HL-60/S4 (cell line): ENCODE data around the gene LRRC70.
"Not testable (repeated sequence)": the region's sequence is repeated elsewhere in the genome, so short reads cannot be mapped to it uniquely, and the experiment has no call there.

Source experiments
- in situ Hi-C: fragments of 300-500 bp; cut with MboI; formaldehyde crosslinking; loops from 2 replicates; pipeline ENCODE4 v1.14.3; 2022; ENCODE audit warnings: low sequenced_read_pairs

The LRRC70 gene

GRCh38 chr5:62578540-62578939 lies at the start of gene LRRC70:
TSS of gene LRRC70 (plus strand) at chr5:62578819. CDS start at chr5:62579439, 620 bp downstream.
- in situ Hi-C loops: no loop called here

- in situ Hi-C loops: no loop called here
Measured at GRCh38 chr5:62533597-62533996, 45.0 kb upstream of the LRRC70 start.

GRCh38 chr5:62534461-62535236 lies 44.0 kb upstream of the LRRC70 start:
- in situ Hi-C loops: no loop called here

- in situ Hi-C loops: no loop called here
Measured at GRCh38 chr5:62536232-62536631, 42.4 kb upstream of the LRRC70 start.

GRCh38 chr5:62536783-62537182 lies 41.8 kb upstream of the LRRC70 start:
- in situ Hi-C loops: no loop called here

- in situ Hi-C loops: no loop called here
Measured at GRCh38 chr5:62538017-62538942, 40.3 kb upstream of the LRRC70 start.

GRCh38 chr5:62542720-62543119 lies 35.9 kb upstream of the LRRC70 start:
- in situ Hi-C loops: no loop called here

- in situ Hi-C loops: no loop called here
Measured at GRCh38 chr5:62547945-62548630, 30.5 kb upstream of the LRRC70 start.

- in situ Hi-C loops: no loop called here
Measured at GRCh38 chr5:62550103-62550502, 28.5 kb upstream of the LRRC70 start.

GRCh38 chr5:62555930-62556329 lies 22.7 kb upstream of the LRRC70 start:
- in situ Hi-C loops: no loop called here

- in situ Hi-C loops: no loop called here
Measured at GRCh38 chr5:62558941-62559340, 19.7 kb upstream of the LRRC70 start.

- in situ Hi-C loops: no loop called here
Measured at GRCh38 chr5:62560786-62561185, 17.8 kb upstream of the LRRC70 start.

GRCh38 chr5:62561896-62562295 lies 16.7 kb upstream of the LRRC70 start:
- in situ Hi-C loops: no loop called here

GRCh38 chr5:62562867-62563266 lies 15.8 kb upstream of the LRRC70 start:
- in situ Hi-C loops: no loop called here

- in situ Hi-C loops: no loop called here
Measured at GRCh38 chr5:62564101-62564500, 14.5 kb upstream of the LRRC70 start.

GRCh38 chr5:62565740-62566139 lies 12.9 kb upstream of the LRRC70 start:
- in situ Hi-C loops: not testable (repeated sequence)

GRCh38 chr5:62568143-62568542 lies 10.5 kb upstream of the LRRC70 start:
- in situ Hi-C loops: no loop called here

GRCh38 chr5:62568800-62569432 lies 9.7 kb upstream of the LRRC70 start:
- in situ Hi-C loops: no loop called here

GRCh38 chr5:62569470-62569869 lies 9.1 kb upstream of the LRRC70 start:
- in situ Hi-C loops: no loop called here

- in situ Hi-C loops: no loop called here
Measured at GRCh38 chr5:62572918-62573514, 5.6 kb upstream of the LRRC70 start.
